Measurements from ENCODE around the gene SALL3.

SALL3 gene

DNA sequence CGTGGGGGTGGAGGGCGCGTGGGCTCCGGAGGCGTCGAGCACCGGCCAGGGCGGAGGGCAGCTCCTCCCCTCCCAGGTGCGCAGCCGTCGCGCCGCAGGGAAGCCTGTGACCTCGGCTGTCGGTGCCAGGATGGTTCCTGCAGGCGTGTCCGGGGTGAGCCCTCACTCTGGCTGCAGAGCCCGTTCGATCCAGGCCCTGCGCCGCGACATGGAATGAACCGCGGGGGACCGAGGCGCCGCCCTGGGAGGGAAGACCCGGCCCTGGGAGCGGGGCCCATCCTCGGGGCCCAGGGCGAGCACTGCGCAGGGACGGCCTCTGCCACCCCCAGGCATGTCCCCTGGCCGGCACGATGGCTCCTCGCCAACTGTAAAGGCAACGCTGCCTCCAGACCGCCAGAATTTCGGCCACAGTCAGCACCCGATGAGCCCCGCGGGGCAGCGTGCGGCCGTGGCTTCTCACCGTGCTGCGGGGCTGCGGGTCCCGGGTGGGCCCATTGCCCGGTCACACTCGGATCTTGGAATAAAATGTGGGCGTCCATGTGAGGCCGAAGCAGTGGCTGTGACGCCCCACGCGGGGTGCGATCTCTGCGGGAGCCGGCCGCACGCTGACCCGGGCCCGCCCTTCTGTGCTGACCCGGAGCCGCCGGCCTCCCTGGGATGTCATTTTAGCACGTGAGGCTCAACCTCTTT lies 26.6 kb downstream of the SALL3 start:
- Histone ChIP-seq H3K4me3 (ENCODE audit: low read length) (no peak overlapping the region), H3K4me1 (ENCODE audit: control insufficient read depth, insufficient read depth, low read length) (no peaks in the 10 kb centered on the region), H3K9ac (ENCODE audit: low read length) (no peak overlapping the region), H3K27me3 (ENCODE audit: control insufficient read depth, insufficient read depth, low read length) (no peaks in the 10 kb centered on the region), H3K36me3 (ENCODE audit: control insufficient read depth, insufficient read depth, low read length) (no peaks in the 10 kb centered on the region), H3K27ac (ENCODE audit: low read depth, low read length) (no peak overlapping the region)

DNA sequence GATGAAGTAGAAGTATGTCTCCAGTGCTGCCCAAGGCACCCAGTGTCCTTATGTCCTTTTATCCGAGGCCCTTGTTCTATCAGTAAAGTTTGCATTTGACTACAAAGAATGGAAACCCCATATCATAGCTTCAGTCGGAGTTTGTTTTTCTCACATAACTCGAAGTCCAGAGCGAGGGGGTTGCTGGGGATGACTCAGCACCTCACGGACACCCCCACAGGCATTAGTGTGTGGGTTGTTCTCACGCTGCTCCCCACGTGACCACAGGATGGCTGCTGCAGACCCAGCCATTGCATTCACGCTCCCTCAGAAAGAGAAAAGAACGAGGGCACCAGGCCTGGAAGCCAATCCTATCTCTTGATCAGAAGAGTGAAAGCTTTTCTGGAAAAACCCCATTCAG lies 27.8 kb downstream of the SALL3 start:
- no peak overlapping the region for H3K4me3 ChIP-seq (ENCODE audit: low read length)
- no peaks in the 10 kb centered on the region for H3K4me1 ChIP-seq (ENCODE audit: control insufficient read depth, insufficient read depth, low read length)
- no peaks in the 10 kb centered on the region for H3K36me3 ChIP-seq (ENCODE audit: control insufficient read depth, insufficient read depth, low read length)
- H3K27me3 ChIP-seq (ENCODE audit: control insufficient read depth, insufficient read depth, low read length): no peaks in the 10 kb centered on the region
- H3K9ac ChIP-seq (ENCODE audit: low read length): no peak overlapping the region
- H3K27ac ChIP-seq (ENCODE audit: low read depth, low read length): no peak overlapping the region

DNA sequence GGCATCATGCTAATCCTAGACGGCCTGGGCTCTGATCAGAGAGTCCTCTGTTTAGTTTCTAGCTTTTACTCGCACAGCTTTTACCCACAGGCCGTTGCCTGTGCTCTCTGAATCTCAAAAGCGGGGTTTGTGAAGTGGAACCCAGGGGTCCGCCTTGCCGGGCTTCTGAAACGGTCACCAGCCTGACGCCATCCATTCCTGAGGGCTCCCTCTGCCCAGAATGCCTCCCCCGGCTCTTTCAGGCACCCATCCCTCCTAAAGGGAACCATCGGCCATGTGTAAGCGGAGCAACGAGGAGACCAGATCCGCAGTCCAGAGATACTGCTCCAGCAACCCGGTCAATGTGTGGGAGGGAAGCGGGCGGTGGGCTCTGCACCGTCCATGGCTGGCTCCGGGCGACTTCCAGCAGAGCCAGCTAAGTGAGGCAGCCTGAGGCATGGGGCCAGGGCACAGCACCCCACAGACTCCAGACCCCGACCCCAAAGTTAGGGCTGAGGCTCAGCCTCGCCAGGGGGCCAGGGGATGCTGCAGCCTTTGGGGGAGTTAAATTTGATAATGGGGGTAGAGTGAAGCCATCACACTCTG lies 28.8 kb downstream of the SALL3 start:
- Histone ChIP-seq H3K27me3 (ENCODE audit: control insufficient read depth, insufficient read depth, low read length) (no peaks in the 10 kb centered on the region), H3K27ac (ENCODE audit: low read depth, low read length) (no peak overlapping the region), H3K36me3 (ENCODE audit: control insufficient read depth, insufficient read depth, low read length) (no peaks in the 10 kb centered on the region), H3K4me3 (ENCODE audit: low read length) (no peak overlapping the region), H3K9ac (ENCODE audit: low read length) (no peak overlapping the region), H3K4me1 (ENCODE audit: control insufficient read depth, insufficient read depth, low read length) (no peaks in the 10 kb centered on the region)

DNA sequence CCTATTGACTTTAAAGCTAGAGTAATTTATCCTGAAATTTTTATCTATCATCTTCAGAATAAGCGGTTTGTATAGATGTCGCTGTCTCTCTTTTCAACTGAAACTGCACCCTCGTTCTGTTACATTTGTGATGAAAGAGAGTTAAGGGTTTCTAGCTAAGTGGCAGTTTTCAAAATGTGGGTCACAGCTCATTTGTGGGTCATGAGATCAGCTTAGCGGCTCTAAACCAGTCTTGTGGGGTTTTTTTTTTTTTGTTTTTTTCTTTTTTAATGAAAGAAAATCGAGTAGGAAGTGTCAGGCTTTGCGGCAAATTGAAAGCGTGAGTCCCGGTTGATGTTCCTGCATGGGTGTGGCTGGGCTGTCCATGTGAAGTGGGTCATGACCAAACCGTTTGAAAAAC lies 31.2 kb downstream of the SALL3 start:
- Histone ChIP-seq H3K36me3 (ENCODE audit: control insufficient read depth, insufficient read depth, low read length) (no peaks in the 10 kb centered on the region), H3K4me3 (ENCODE audit: low read length) (no peak overlapping the region), H3K27me3 (ENCODE audit: control insufficient read depth, insufficient read depth, low read length) (no peaks in the 10 kb centered on the region), H3K4me1 (ENCODE audit: control insufficient read depth, insufficient read depth, low read length) (no peaks in the 10 kb centered on the region), H3K27ac (ENCODE audit: low read depth, low read length) (no peak overlapping the region), H3K9ac (ENCODE audit: low read length) (no peak overlapping the region)

DNA sequence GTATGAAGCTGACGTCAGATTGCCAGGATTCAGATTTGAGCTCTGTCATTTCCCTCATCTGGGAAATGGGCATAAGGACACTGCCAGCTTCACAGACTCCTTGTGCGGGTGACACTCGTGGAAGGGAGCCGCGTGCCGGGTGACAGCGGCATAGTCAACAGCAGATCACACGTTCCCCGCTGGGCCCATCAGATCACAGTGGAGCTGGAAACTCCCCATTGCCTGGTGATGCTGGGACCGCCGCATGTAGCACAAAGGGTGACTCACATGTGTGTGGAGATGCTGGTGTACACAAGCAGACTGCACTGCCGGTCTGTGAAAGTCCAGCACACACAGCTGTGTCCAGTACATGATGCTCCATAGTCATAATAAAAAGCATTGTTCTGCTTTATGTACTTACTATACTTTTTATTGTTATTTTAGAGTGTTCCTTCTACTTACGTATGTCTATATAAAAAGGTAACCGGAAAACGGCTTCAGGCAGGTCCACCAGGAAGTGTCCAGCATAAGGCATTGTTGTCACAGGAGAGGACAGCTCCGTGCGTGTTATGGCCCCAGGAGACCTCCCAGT lies 31.8 kb downstream of the SALL3 start:
- H3K27ac ChIP-seq (ENCODE audit: low read depth, low read length): no peak overlapping the region
- no peak overlapping the region for H3K4me3 ChIP-seq (ENCODE audit: low read length)
- no peaks in the 10 kb centered on the region for H3K4me1 ChIP-seq (ENCODE audit: control insufficient read depth, insufficient read depth, low read length)
- no peak overlapping the region for H3K9ac ChIP-seq (ENCODE audit: low read length)
- no peaks in the 10 kb centered on the region for H3K27me3 ChIP-seq (ENCODE audit: control insufficient read depth, insufficient read depth, low read length)
- no peaks in the 10 kb centered on the region for H3K36me3 ChIP-seq (ENCODE audit: control insufficient read depth, insufficient read depth, low read length)

DNA sequence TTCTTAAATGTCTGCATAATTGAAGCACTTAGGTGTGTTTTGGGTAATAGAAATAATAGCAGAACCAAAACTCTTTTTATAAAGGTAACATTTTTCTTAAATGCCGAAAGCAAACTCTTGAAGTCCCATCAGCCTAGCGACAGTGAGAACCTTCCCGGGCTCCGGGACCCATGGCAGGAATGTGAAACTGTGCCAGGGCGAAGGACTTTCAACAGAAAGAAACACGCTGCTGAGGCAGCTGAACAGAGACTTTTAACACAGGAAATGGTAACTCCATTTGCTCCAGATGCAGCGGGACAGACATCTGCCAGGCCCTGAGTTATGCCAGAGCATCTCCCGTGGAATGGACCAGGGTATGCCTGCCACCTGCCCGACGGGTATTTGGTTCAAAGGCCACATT lies 34.3 kb downstream of the SALL3 start:
- H3K4me3 ChIP-seq (ENCODE audit: low read length): no peak overlapping the region
- H3K27ac ChIP-seq (ENCODE audit: low read depth, low read length): no peak overlapping the region
- H3K36me3 ChIP-seq (ENCODE audit: control insufficient read depth, insufficient read depth, low read length): no peaks in the 10 kb centered on the region
- H3K4me1 ChIP-seq (ENCODE audit: control insufficient read depth, insufficient read depth, low read length): no peaks in the 10 kb centered on the region
- no peaks in the 10 kb centered on the region for H3K27me3 ChIP-seq (ENCODE audit: control insufficient read depth, insufficient read depth, low read length)
- no peak overlapping the region for H3K9ac ChIP-seq (ENCODE audit: low read length)

DNA sequence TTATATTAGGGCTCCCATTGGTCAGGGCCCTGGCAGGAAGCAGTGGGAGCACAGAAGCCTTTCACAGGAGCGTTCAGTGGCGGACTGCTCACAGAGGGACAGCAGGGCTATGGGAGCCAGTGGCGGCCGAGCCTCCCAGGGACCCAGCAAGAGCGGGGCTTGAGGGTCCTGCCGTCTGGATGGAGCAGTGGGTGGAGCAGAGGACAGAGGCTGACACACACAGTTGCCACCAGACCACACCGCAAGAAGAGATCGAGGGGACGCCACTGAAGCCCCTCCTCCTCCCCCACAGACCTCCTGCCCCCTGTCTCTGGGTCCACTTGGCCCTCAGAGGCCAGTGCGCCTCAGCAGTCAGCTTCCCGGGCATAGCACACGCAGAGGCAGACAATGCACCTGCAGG lies 39.3 kb downstream of the SALL3 start:
- no peaks in the 10 kb centered on the region for H3K36me3 ChIP-seq (ENCODE audit: control insufficient read depth, insufficient read depth, low read length)
- H3K9ac ChIP-seq (ENCODE audit: low read length): no peak overlapping the region
- H3K27me3 ChIP-seq (ENCODE audit: control insufficient read depth, insufficient read depth, low read length): no peaks in the 10 kb centered on the region
- no peak overlapping the region for H3K4me3 ChIP-seq (ENCODE audit: low read length)
- H3K4me1 ChIP-seq (ENCODE audit: control insufficient read depth, insufficient read depth, low read length): no peaks in the 10 kb centered on the region
- H3K27ac ChIP-seq (ENCODE audit: low read depth, low read length): no peak overlapping the region

DNA sequence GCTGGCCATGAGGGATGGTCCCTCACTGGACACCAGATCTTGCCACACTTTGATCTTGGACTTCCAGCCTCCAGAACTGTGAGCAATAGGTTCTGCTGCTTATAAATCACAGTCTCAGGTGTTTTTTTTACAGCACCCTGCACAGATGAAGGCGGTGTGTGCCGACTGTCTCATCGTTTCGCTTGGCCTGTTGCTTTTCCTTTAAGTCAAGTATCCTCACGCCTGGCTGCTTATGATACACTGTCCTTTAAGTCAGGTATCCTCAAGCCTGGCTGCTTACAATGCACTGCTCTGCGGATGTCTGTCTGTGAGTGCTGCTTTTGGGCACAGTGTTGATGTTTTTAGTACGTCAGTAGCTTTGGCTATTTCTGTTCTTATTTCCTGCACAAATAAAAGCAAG lies 40.3 kb downstream of the SALL3 start:
- H3K9ac ChIP-seq (ENCODE audit: low read length): no peak overlapping the region
- H3K4me3 ChIP-seq (ENCODE audit: low read length): no peak overlapping the region
- H3K27ac ChIP-seq (ENCODE audit: low read depth, low read length): no peak overlapping the region
- no peaks in the 10 kb centered on the region for H3K4me1 ChIP-seq (ENCODE audit: control insufficient read depth, insufficient read depth, low read length)
- H3K27me3 ChIP-seq (ENCODE audit: control insufficient read depth, insufficient read depth, low read length): no peaks in the 10 kb centered on the region
- H3K36me3 ChIP-seq (ENCODE audit: control insufficient read depth, insufficient read depth, low read length): no peaks in the 10 kb centered on the region

DNA sequence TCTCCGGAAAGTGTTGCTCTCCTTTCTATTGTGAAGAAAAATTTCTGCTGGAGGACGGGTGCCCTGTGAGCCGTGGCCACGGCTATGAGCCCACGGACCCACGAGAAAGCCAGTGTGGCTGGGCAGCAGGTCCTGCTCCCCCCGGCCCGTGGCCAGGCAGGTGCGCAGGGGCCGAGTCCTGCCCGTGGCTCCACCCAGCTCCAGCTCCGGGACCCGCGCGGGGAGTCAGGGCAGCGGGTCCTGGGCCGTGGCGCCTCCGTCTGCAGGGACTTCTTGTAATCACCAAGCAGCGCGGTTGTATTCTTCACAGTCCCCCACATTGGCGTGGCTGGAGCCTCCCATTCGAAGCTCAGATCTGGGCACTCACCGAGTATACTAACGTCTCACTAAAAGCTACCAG lies 43.0 kb downstream of the SALL3 start:
- no peaks in the 10 kb centered on the region for H3K36me3 ChIP-seq (ENCODE audit: control insufficient read depth, insufficient read depth, low read length)
- H3K9ac ChIP-seq (ENCODE audit: low read length): no peak overlapping the region

DNA sequence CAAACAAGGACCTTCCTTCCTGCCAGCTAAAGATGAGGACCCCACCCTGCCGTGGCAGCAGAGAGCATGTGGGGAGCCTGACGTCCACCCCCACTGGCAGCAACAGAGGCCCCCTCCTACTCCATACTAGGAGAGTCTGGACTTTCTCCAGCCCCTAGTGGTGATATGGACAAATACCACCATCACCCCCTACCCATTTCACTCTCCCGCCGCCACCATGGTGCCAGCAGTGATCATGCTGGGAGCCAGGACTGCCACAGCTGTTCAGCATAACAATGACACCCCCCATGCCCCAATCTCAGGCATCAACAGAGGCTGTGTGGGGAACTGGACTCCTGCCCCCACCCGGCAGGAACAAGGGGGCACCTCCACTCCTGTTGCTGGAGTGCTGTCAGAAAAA lies 46.9 kb downstream of the SALL3 start:
- Histone ChIP-seq H3K9ac (ENCODE audit: low read length) (no peak overlapping the region), H3K4me1 (ENCODE audit: control insufficient read depth, insufficient read depth, low read length) (no peaks in the 10 kb centered on the region), H3K27ac (ENCODE audit: low read depth, low read length) (no peak overlapping the region), H3K4me3 (ENCODE audit: low read length) (no peak overlapping the region), H3K27me3 (ENCODE audit: control insufficient read depth, insufficient read depth, low read length) (no peaks in the 10 kb centered on the region), H3K36me3 (ENCODE audit: control insufficient read depth, insufficient read depth, low read length) (no peaks in the 10 kb centered on the region)

More for the DNA sequence above, 43.0 kb downstream of the SALL3 start:
- no peaks in the 10 kb centered on the region for H3K27me3 ChIP-seq (ENCODE audit: control insufficient read depth, insufficient read depth, low read length)
- H3K4me3 ChIP-seq (ENCODE audit: low read length): no peak overlapping the region
- H3K27ac ChIP-seq (ENCODE audit: low read depth, low read length): no peak overlapping the region
- no peaks in the 10 kb centered on the region for H3K4me1 ChIP-seq (ENCODE audit: control insufficient read depth, insufficient read depth, low read length)

DNA sequence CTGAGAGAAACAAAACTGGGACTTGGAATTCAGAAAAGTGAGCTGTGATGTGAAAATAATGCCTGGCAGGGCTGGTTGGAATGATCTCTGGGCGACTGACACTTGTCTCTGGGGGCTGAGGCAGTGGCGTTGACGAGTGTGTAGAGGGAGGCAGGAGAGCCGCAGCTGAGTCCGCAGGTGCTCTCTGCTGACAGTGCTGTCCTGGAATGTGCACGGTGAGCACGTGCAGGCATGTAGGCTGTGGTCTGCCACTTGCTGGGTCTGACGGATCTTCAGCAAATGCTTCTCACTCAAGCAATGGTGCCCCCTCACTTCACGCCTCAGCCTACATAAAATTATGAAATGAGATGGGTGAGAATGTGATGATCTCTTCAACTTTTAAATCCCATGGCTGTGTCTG lies 51.1 kb downstream of the SALL3 start:
- Histone ChIP-seq H3K9ac (ENCODE audit: low read length) (no peak overlapping the region), H3K27me3 (ENCODE audit: control insufficient read depth, insufficient read depth, low read length) (no peaks in the 10 kb centered on the region), H3K36me3 (ENCODE audit: control insufficient read depth, insufficient read depth, low read length) (no peaks in the 10 kb centered on the region), H3K4me3 (ENCODE audit: low read length) (no peak overlapping the region), H3K4me1 (ENCODE audit: control insufficient read depth, insufficient read depth, low read length) (no peaks in the 10 kb centered on the region), H3K27ac (ENCODE audit: low read depth, low read length) (no peak overlapping the region)

DNA sequence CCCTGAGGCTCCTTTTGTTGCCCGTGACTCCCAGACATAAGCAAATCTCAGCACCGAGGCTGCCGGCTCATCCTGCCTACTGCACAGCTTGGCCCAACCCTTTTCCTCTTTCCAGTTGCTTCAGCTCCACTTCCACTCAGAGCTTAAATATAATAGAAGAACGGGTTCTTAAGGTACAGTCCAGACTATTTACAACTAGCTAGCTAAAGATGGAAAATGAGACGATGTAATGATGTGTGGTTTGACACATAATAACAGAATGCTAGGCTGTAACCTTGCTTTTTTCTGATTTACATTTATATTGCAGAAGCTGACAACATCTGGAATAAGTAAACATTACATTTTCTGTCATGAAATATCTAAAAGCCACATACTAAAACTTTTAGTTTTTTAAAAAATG lies 62.7 kb downstream of the SALL3 start:
- Histone ChIP-seq H3K27ac (ENCODE audit: low read depth, low read length) (no peak overlapping the region), H3K27me3 (ENCODE audit: control insufficient read depth, insufficient read depth, low read length) (no peaks in the 10 kb centered on the region), H3K4me1 (ENCODE audit: control insufficient read depth, insufficient read depth, low read length) (no peaks in the 10 kb centered on the region), H3K4me3 (ENCODE audit: low read length) (no peak overlapping the region), H3K36me3 (ENCODE audit: control insufficient read depth, insufficient read depth, low read length) (no peaks in the 10 kb centered on the region), H3K9ac (ENCODE audit: low read length) (no peak overlapping the region)

DNA sequence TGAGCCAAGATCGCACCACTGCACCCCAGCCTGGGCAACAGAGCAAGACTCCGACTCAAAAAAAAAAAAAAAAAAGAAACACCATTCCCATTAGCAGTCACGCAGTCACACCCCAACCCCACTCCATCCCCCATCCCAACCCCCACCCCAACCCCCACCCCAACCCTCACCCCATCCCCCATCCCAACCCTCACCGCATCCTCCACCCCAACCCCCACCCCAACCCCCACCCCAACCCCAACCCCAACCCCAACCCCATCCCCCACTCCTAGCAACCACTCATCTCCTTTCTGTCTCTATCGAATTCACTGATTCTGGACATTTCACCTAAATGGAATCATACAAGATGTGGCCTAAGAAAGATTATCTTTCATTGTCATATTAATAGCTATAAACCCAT lies 63.7 kb downstream of the SALL3 start:
- Histone ChIP-seq H3K36me3 (ENCODE audit: control insufficient read depth, insufficient read depth, low read length) (no peaks in the 10 kb centered on the region), H3K9ac (ENCODE audit: low read length) (no peak overlapping the region), H3K4me3 (ENCODE audit: low read length) (no peak overlapping the region), H3K4me1 (ENCODE audit: control insufficient read depth, insufficient read depth, low read length) (no peaks in the 10 kb centered on the region), H3K27me3 (ENCODE audit: control insufficient read depth, insufficient read depth, low read length) (no peaks in the 10 kb centered on the region), H3K27ac (ENCODE audit: low read depth, low read length) (no peak overlapping the region)
